ENCODE data around the gene TMEM175. TPM values are rescaled to one million over a fixed set of nuclear protein-coding genes. Genes with fewer than 3 reads are reported as not detected.

Gene TMEM175
- total RNA-seq, 1 donor from 2014 or later = 21.4 TPM

GRCh38 chr4:978957-979701, 46.9 kb downstream of the TMEM175 start:
- H3K36me3 Mint-ChIP-seq = no peaks in the 10 kb centered on the region
- H3K4me3 Mint-ChIP-seq = no peak overlapping the region
- no peaks in the 10 kb centered on the region for H3K9me3 Mint-ChIP-seq
- no peak for TF ChIP-seq CTCF (conservative IDR thresholded peaks at IDR 0.05)
- DNase-seq (ENCODE audit: extremely low spot score, unreplicated experiment) = no peak
- no peak overlapping the region for H3K27ac Mint-ChIP-seq
- H3K27me3 Mint-ChIP-seq = no peaks in the 10 kb centered on the region
- H3K4me1 Mint-ChIP-seq (ENCODE audit: unreplicated experiment) = peaks cover 8% of the 10 kb centered on the region

GRCh38 chr4:982291-982690, 50.0 kb downstream of the TMEM175 start:
- peaks cover 12% of the 10 kb centered on the region for H3K4me1 Mint-ChIP-seq (ENCODE audit: unreplicated experiment)
- no peak for DNase-seq (ENCODE audit: extremely low spot score, unreplicated experiment)
- no peak overlapping the region for H3K27ac Mint-ChIP-seq
- no peaks in the 10 kb centered on the region for H3K9me3 Mint-ChIP-seq
- no peak overlapping the region for H3K4me3 Mint-ChIP-seq
- H3K36me3 Mint-ChIP-seq = no peaks in the 10 kb centered on the region
- no peak for TF ChIP-seq CTCF (conservative IDR thresholded peaks at IDR 0.05)
- no peaks in the 10 kb centered on the region for H3K27me3 Mint-ChIP-seq

DNA sequence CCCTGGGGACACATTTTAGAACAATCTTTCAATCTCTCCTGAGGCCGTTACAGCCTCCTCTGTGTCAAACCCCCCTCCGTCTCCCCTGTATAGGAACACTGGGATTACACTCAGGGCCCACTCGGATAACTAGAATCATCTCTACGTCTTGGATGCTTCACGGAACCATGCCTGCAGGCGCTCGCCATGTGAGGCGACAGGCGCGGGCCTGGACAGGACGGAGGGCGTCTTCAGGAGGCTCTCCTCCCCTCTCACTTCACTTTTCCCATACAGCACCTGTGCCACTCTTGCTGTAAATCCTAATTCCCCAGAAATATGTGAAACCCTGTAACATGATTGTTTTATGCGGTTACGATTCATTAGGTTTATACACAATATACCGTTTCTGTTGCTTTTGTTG, 50.6 kb downstream of the TMEM175 start:
- H3K4me3 Mint-ChIP-seq = no peak overlapping the region
- no peaks in the 10 kb centered on the region for H3K27me3 Mint-ChIP-seq
- peaks cover 12% of the 10 kb centered on the region for H3K4me1 Mint-ChIP-seq (ENCODE audit: unreplicated experiment)
- no peak for DNase-seq (ENCODE audit: extremely low spot score, unreplicated experiment)
- no peak for TF ChIP-seq CTCF (conservative IDR thresholded peaks at IDR 0.05)
- H3K36me3 Mint-ChIP-seq = no peaks in the 10 kb centered on the region
- H3K27ac Mint-ChIP-seq = no peak overlapping the region
- no peaks in the 10 kb centered on the region for H3K9me3 Mint-ChIP-seq

DNA sequence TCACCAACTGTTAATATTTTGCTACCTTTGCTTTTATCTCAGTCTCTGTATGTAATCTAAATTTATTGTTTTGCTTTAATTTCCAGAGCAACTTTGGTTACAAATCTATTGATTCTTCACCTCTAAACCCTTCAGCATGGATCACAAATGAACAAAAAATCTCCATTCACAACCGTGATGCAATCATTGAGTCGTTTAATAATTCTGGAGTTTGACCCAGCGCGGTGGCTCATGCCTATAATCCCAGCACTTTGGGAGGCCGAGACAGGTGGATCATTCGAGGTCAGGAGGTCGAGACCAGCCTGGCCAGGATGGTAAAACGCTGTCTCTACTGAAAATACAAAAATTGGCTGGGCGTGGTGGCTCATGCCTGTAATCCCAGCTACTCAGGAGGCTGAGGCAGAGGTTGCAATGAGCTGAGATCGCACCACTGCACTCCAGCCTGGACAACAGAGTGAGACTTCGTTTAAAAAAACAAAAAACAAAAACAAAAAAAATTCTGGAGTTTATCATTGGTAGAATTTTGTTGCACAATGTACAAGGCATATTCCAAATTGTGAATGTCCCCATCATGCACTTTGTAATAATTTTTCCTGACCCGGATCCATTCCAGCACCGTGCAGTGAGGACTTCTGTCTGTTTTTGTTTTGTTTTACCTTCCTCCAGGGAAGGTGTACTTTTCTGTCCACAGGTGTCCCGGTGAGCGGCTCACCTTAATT, 52.2 kb downstream of the TMEM175 start:
- peaks cover 12% of the 10 kb centered on the region for H3K4me1 Mint-ChIP-seq (ENCODE audit: unreplicated experiment)
- no peak overlapping the region for H3K27ac Mint-ChIP-seq
- peak overlapping the region; percentile 71 for H3K4me3 Mint-ChIP-seq
- TF ChIP-seq CTCF (conservative IDR thresholded peaks at IDR 0.05) = no peak
- DNase-seq (ENCODE audit: extremely low spot score, unreplicated experiment) = no peak
- no peaks in the 10 kb centered on the region for H3K9me3 Mint-ChIP-seq
- no peaks in the 10 kb centered on the region for H3K36me3 Mint-ChIP-seq
- H3K27me3 Mint-ChIP-seq = no peaks in the 10 kb centered on the region

DNA sequence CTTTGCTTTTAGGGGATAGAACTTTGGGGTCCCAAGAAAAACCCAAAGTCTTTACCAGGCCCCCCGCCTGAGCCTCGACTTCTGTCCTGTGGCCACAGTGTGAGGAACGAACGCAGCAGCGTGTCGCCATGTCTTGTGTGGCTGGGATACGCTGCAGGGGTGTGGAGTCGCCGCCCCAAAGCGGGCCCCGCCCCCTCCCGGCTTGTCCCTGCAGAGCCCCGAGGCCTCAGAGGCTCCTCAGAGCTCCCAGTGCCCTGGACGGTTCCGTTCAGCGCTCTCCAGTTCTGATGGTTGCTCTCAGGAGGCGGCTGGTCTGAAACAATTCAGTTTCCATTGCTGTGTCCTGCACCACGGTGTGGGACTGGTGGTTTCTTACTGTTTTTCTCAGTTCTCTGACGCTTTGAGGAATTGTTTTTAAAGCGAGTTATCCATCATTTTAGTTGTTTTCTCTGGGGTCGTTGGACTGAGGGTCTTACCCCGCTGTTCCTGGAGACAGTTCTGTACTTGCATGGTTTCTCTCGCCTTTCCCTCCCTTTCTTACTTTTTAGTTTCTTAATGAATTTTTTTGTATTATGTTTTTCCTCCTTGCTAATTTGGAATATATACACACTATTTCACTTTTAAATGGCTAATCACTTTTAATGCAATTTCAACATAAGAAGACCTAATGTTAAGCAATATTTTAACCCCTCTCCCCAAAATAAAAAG, 53.0 kb downstream of the TMEM175 start:
- peaks cover 12% of the 10 kb centered on the region for H3K4me1 Mint-ChIP-seq (ENCODE audit: unreplicated experiment)
- peak overlapping the region; percentile 71 for H3K4me3 Mint-ChIP-seq
- no peak for DNase-seq (ENCODE audit: extremely low spot score, unreplicated experiment)
- no peaks in the 10 kb centered on the region for H3K36me3 Mint-ChIP-seq
- H3K27me3 Mint-ChIP-seq = no peaks in the 10 kb centered on the region
- no peak for TF ChIP-seq CTCF (conservative IDR thresholded peaks at IDR 0.05)
- no peak overlapping the region for H3K27ac Mint-ChIP-seq
- H3K9me3 Mint-ChIP-seq = no peaks in the 10 kb centered on the region

Data from type B pancreatic cell (in vitro differentiated cells).